GM12878 (cell line): Measurements from ENCODE around the gene CACNA2D1. TPM values are rescaled to one million over a fixed set of nuclear protein-coding genes. Genes with fewer than 3 reads are reported as not detected.

Experiments
- ATAC-seq: fragments of 200-7000 bp; cut with Tn5 transposase; 3 replicates; pipeline ENCODE4 v1.9.1; 2020; ENCODE audit warnings: mild to moderate bottlenecking, moderate library complexity
- BruUV-seq: library from RNA; stranded (reverse); fragments of 400-500 nt; replicated peaks from 2 replicates; lab custom pipeline; 2021; lab: Mats Ljungman, UMichigan
- CTCF ChIA-PET: fragments of 300-600 bp; sonication (Branson Sonifier 250); formaldehyde crosslinking; extraction: SDS; loops from one replicate; lab custom pipeline; 2021; ENCODE audit warnings: inconsistent platforms; lab: Yijun Ruan, JAX
- POLR2A ChIA-PET: fragments of 350-600 bp; formaldehyde crosslinking; extraction: SDS; loops from one replicate; lab custom pipeline; 2021; ENCODE audit warnings: inconsistent platforms; lab: Charles Lee
- RAD21 ChIA-PET: fragments of 300-600 bp; sonication (Branson Sonifier 250); formaldehyde crosslinking; loops from one replicate; lab custom pipeline; 2023; ENCODE audit warnings: antibody characterized with exemption; ENCODE audit not compliant: unreplicated experiment; lab: Charles Lee
- SMC1A ChIA-PET: fragments of 300-600 bp; sonication (Branson Sonifier 250); formaldehyde crosslinking; loops from one replicate; lab custom pipeline; 2023; ENCODE audit not compliant: unreplicated experiment, uncharacterized antibody; lab: Charles Lee
- DNase-seq: peaks from one replicate; pipeline ENCODE4 v3.0.0-alpha.2; 2011; ENCODE audit warnings: low read depth, low spot score
- FAIRE-seq: peaks from 3 replicates; lab custom pipeline; 2011; peaks lifted over from hg19 to GRCh38; lab: Jason Lieb, UNC
- H2AFZ ChIP-seq: 2 replicates; pipeline ENCODE4 v1.6.0; 2011; ENCODE audit warnings: low read depth, low read length, control low read depth; ENCODE audit not compliant: control insufficient read depth
- H3K27ac ChIP-seq: 2 replicates; pipeline ENCODE4 v1.5.1; 2011; ENCODE audit warnings: control low read depth; ENCODE audit not compliant: control insufficient read depth, insufficient read depth
- H3K27me3 ChIP-seq, 2 experiments: replicated peaks in 1 of 2; 2 replicates each; pipeline versions ENCODE4 v1.6.0 to v1.6.1; 2011; ENCODE audit warnings: low read length in 1 of 2; ENCODE audit not compliant: control insufficient read depth in 2 of 2, insufficient read depth in 2 of 2
- H3K36me3 ChIP-seq, 2 experiments: 2 replicates each; pipeline ENCODE4 v1.5.1; 2011; ENCODE audit warnings: low read length in 1 of 2; ENCODE audit not compliant: control insufficient read depth in 2 of 2, insufficient read depth in 2 of 2
- H3K4me1 ChIP-seq: 2 replicates; pipeline ENCODE4 v1.6.1; 2011; ENCODE audit warnings: mild to moderate bottlenecking, low read length, moderate library complexity, mixed read lengths; ENCODE audit not compliant: control insufficient read depth, insufficient read depth
- H3K4me2 ChIP-seq: 2 replicates; pipeline ENCODE4 v1.6.0; 2011; ENCODE audit warnings: control low read depth; ENCODE audit not compliant: control insufficient read depth, insufficient read depth
- H3K4me3 ChIP-seq: fragments of 200-600 bp; sonication (generic); 2 replicates; pipeline ENCODE4 v1.5.1; 2016
- H3K79me2 ChIP-seq: 2 replicates; pipeline ENCODE4 v1.6.0; 2011; ENCODE audit warnings: low read length; ENCODE audit not compliant: control insufficient read depth, insufficient read depth
- H3K9ac ChIP-seq: 2 replicates; pipeline ENCODE4 v1.8.0; 2011; ENCODE audit warnings: low read length, control low read depth, mixed read lengths; ENCODE audit not compliant: control insufficient read depth, insufficient read depth
- H3K9me3 ChIP-seq: replicated peaks from 3 replicates; pipeline ENCODE4 v1.5.1; 2011; ENCODE audit warnings: mild to moderate bottlenecking, low read length; ENCODE audit not compliant: control insufficient read depth, insufficient read depth
- H4K20me1 ChIP-seq: 2 replicates; pipeline ENCODE4 v1.6.0; 2011; ENCODE audit not compliant: control insufficient read depth, insufficient read depth
- CHD4 ChIP-seq: fragments of 200-600 bp; sonication (generic); IDR thresholded peaks from 2 replicates; pipeline ENCODE4 v1.6.1; 2016; ENCODE audit warnings: mild to moderate bottlenecking
- EED ChIP-seq: sonication (generic); IDR thresholded peaks from 2 replicates; pipeline ENCODE4 v1.6.1; 2016; ENCODE audit warnings: antibody characterized with exemption, low read depth
- EGR1 ChIP-seq, 2 experiments: IDR thresholded peaks; 1 replicate in 1 of 2; 2 replicates in 1 of 2; pipeline ENCODE4 v1.6.1; 2011 to 2012; ENCODE audit warnings: low read depth in 2 of 2, low read length in 2 of 2, borderline replicate concordance in 1 of 2, mild to moderate bottlenecking in 1 of 2, moderate library complexity in 1 of 2
- FOS ChIP-seq: IDR thresholded peaks from 3 replicates; pipeline ENCODE4 v1.6.1; 2011; ENCODE audit warnings: borderline replicate concordance; ENCODE audit not compliant: insufficient read length; ENCODE audit errors: extremely low read depth
- FOXM1 ChIP-seq: IDR thresholded peaks from 2 replicates; pipeline ENCODE4 v1.6.1; 2012; ENCODE audit warnings: low read depth, mild to moderate bottlenecking, inconsistent platforms, low read length, moderate library complexity
- IRF4 ChIP-seq: IDR thresholded peaks from 2 replicates; pipeline ENCODE4 v1.6.1; 2011; ENCODE audit warnings: low read depth, low read length
- MTA2 ChIP-seq: fragments of 450-650 bp; IDR thresholded peaks from 2 replicates; pipeline ENCODE4 v1.6.1; 2016; ENCODE audit warnings: low read depth, mild to moderate bottlenecking, moderate library complexity
- RAD51 ChIP-seq: fragments of 450-650 bp; IDR thresholded peaks from 2 replicates; pipeline ENCODE4 v1.6.1; 2016; ENCODE audit warnings: moderate library complexity, mild to moderate bottlenecking, inconsistent platforms
- RELA ChIP-seq: fragments of 450-650 bp; IDR thresholded peaks from 2 replicates; pipeline ENCODE4 v1.8.0; 2014; ENCODE audit warnings: borderline replicate concordance; ENCODE audit not compliant: partially characterized antibody
- RUNX3 ChIP-seq: IDR thresholded peaks from 2 replicates; pipeline ENCODE4 v1.6.1; 2012; ENCODE audit warnings: low read length, inconsistent platforms
- SPI1 ChIP-seq: IDR thresholded peaks from 2 replicates; pipeline ENCODE4 v1.6.1; 2011; ENCODE audit warnings: low read depth, mild to moderate bottlenecking, low read length, moderate library complexity, borderline replicate concordance; ENCODE audit not compliant: insufficient read depth
- SREBF1 ChIP-seq: IDR thresholded peaks from 2 replicates; pipeline ENCODE4 v1.6.1; 2012; ENCODE audit warnings: mild to moderate bottlenecking, low read length
- SRF ChIP-seq, 2 experiments: IDR thresholded peaks; 2 replicates each; pipeline ENCODE4 v1.6.1; 2011; ENCODE audit warnings: low read depth in 2 of 2, low read length in 2 of 2, mild to moderate bottlenecking in 1 of 2, moderate library complexity in 1 of 2
- ZBED1 ChIP-seq: IDR thresholded peaks from 2 replicates; pipeline ENCODE4 v1.6.1; 2016; ENCODE audit warnings: borderline replicate concordance
- ZNF622 ChIP-seq: fragments of 450-650 bp; IDR thresholded peaks from 2 replicates; pipeline ENCODE4 v1.6.1; 2017; ENCODE audit warnings: mild to moderate bottlenecking, inconsistent platforms
- WGBS: methylation state at CpG from one replicate; pipeline ENCODE4 v1.1.6; 2016; ENCODE audit warnings: low lambda C conversion rate; ENCODE audit not compliant: insufficient replicate concordance, insufficient coverage; ENCODE audit errors: missing lambda C conversion rate; 5-methylcytosine and 5-hydroxymethylcytosine counted together
- in situ Hi-C: fragments of 300-500 bp; cut with MboI; formaldehyde crosslinking; loops from 9 replicates; pipeline ENCODE4 v1.14.3; 2018; ENCODE audit warnings: mixed read lengths
- intact Hi-C: fragments of 100-400 bp; cut with micrococcal nuclease; formaldehyde crosslinking; loops from one replicate; pipeline ENCODE4 v1.14.2; 2022; ENCODE audit not compliant: unreplicated experiment
- polyA plus RNA-seq, 11 experiments: library from polyadenylated mRNA; depleted of rRNA in 4 of 11; unstranded in 6 of 11; stranded (reverse) in 5 of 11; fragments of >200 nt; fragmentation: Nextera tagmentation in 4 of 11; fragmentation: Illumina TruSeq in 1 of 11; extraction: Ambion mirVana in 4 of 11; extraction: Trizol in 1 of 11; gene quantifications; 1 replicate in 1 of 11; 2 replicates in 10 of 11; pipeline versions ENCODE4 v1.2.1 to v1.2.3, GENCODE V29; 2011 to 2016; ENCODE audit warnings: inconsistent platforms in 2 of 11, missing spikeins in 2 of 11, low read depth in 1 of 11
- total RNA-seq, 4 experiments: library from RNA; depleted of rRNA in 3 of 4; stranded (reverse); fragments of >200 nt in 3 of 4; fragmentation: Illumina TruSeq in 1 of 4; extraction: Trizol in 1 of 4; gene quantifications; 2 replicates each; pipeline versions ENCODE4 v1.2.1 to v1.2.3, GENCODE V29; 2013 to 2021
- TF ChIP-seq, protein P1 (sequence below): fragments of 450-650 bp; IDR thresholded peaks from 2 replicates; pipeline ENCODE4 v1.6.1; 2017; ENCODE audit warnings: borderline replicate concordance
- TF ChIP-seq, protein P2 (sequence below): fragments of 450-650 bp; IDR thresholded peaks from 2 replicates; pipeline ENCODE4 v1.6.1; 2016; ENCODE audit warnings: mild to moderate bottlenecking
- TF ChIP-seq, protein P3 (sequence below): IDR thresholded peaks from 2 replicates; pipeline ENCODE4 v1.6.1; 2011; ENCODE audit warnings: mild to moderate bottlenecking, low read depth, low read length, moderate library complexity; ENCODE audit not compliant: insufficient replicate concordance
- TF ChIP-seq, protein P4 (sequence below): fragments of 450-650 bp; conservative IDR thresholded peaks from 2 replicates; pipeline ENCODE4 v1.6.1; 2017; ENCODE audit warnings: mild to moderate bottlenecking, moderate library complexity

CACNA2D1 gene
- total and polyA plus RNA-seq, 10 of the 15 experiments (the other 5 are each of a cell fraction or from before 2014, with no cell fraction given) = 0.14 to 14.8 (median 0.97) TPM

DNA sequence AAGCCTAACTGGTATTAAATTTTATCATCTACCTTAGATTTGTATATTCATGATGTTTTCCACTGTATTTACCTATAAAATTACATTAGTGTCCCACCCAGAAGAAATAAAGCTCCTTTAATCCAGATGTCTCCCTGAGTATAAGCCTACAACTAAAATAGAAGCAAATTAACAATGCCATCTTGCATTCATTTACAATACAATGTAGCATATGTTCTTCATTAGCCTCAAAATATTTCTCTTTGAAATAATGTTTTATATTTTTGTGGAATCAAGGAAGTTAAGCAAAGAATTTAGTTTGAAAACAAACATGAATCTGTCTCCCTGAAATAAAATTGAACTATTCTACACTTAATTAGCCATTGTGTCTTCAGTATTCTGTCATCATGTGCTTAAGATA, 112.3 kb downstream of the CACNA2D1 start (continued):
- no peak for TF ChIP-seq MTA2

DNA sequence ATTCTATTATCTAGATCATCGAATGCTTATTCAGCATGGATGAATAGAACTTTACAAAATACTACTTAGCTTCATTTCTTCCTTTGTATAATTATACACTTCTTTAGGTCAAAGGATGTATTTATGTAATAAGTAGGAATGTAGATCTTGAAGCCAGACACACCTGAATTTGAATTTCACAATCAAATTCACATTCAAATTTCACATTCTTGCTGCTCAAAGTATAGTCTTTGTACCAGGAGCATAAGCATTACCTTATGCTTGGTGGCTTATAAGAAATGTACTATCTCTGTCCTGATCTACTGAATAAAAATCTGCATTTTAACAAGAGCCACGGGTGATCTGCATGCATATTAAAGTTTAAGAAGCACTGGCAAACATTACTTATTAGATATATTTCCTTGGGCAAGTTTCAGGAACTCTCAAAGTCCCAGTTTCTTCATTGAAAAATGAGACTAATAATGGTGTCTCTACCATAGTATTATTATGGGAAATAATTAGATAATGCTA, 112.8 kb downstream of the CACNA2D1 start:
- SMC1A ChIA-PET = interaction anchor here (0.8 to 3.0 kb wide), 12 partner anchors 9 to 166 kb away, joined by 3 to 11 read pairs (median 4); no protein-coding TSS in a partner anchor
- WGBS = 0% methylated on average over 2 of the region's 2 CpGs
- TF ChIP-seq RAD51 (no peak), FOXM1 (no peak), IRF4 (no peak), ZBED1 (no peak), SPI1 (no peak), EED (no peak), ZNF622 (no peak), RELA (no peak), SRF (IDR thresholded peaks at IDR 0.05; ENCODE audit: low read depth in 2 of 2, low read length in 2 of 2) (no peak), CHD4 (no peak), FOS (no peak), EGR1 (IDR thresholded peaks at IDR 0.05; ENCODE audit: borderline replicate concordance in 1 of 2, low read depth in 2 of 2, low read length in 2 of 2) (no peak), SREBF1 (no peak), RUNX3 (no peak)
- TF ChIP-seq, protein P1, sequence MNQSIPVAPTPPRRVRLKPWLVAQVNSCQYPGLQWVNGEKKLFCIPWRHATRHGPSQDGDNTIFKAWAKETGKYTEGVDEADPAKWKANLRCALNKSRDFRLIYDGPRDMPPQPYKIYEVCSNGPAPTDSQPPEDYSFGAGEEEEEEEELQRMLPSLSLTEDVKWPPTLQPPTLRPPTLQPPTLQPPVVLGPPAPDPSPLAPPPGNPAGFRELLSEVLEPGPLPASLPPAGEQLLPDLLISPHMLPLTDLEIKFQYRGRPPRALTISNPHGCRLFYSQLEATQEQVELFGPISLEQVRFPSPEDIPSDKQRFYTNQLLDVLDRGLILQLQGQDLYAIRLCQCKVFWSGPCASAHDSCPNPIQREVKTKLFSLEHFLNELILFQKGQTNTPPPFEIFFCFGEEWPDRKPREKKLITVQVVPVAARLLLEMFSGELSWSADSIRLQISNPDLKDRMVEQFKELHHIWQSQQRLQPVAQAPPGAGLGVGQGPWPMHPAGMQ = no peak
- TF ChIP-seq, protein P2, sequence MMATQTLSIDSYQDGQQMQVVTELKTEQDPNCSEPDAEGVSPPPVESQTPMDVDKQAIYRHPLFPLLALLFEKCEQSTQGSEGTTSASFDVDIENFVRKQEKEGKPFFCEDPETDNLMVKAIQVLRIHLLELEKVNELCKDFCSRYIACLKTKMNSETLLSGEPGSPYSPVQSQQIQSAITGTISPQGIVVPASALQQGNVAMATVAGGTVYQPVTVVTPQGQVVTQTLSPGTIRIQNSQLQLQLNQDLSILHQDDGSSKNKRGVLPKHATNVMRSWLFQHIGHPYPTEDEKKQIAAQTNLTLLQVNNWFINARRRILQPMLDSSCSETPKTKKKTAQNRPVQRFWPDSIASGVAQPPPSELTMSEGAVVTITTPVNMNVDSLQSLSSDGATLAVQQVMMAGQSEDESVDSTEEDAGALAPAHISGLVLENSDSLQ = no peak
- TF ChIP-seq, protein P3, sequence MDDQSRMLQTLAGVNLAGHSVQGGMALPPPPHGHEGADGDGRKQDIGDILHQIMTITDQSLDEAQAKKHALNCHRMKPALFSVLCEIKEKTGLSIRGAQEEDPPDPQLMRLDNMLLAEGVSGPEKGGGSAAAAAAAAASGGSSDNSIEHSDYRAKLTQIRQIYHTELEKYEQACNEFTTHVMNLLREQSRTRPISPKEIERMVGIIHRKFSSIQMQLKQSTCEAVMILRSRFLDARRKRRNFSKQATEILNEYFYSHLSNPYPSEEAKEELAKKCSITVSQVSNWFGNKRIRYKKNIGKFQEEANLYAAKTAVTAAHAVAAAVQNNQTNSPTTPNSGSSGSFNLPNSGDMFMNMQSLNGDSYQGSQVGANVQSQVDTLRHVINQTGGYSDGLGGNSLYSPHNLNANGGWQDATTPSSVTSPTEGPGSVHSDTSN = no peak
- TF ChIP-seq, protein P4, sequence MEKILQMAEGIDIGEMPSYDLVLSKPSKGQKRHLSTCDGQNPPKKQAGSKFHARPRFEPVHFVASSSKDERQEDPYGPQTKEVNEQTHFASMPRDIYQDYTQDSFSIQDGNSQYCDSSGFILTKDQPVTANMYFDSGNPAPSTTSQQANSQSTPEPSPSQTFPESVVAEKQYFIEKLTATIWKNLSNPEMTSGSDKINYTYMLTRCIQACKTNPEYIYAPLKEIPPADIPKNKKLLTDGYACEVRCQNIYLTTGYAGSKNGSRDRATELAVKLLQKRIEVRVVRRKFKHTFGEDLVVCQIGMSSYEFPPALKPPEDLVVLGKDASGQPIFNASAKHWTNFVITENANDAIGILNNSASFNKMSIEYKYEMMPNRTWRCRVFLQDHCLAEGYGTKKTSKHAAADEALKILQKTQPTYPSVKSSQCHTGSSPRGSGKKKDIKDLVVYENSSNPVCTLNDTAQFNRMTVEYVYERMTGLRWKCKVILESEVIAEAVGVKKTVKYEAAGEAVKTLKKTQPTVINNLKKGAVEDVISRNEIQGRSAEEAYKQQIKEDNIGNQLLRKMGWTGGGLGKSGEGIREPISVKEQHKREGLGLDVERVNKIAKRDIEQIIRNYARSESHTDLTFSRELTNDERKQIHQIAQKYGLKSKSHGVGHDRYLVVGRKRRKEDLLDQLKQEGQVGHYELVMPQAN = no peak

More for the DNA sequence above, 112.8 kb downstream of the CACNA2D1 start:
- no peak overlapping the region for H3K4me3 ChIP-seq
- H2AFZ ChIP-seq = no peak overlapping the region
- DNase-seq = no peak
- no peaks in the 10 kb centered on the region for H3K4me1 ChIP-seq
- no peaks in the 10 kb centered on the region for H3K27me3 ChIP-seq
- BruUV-seq = no TSS peak
- no peak for ATAC-seq
- intact Hi-C loops (no loop called here), in situ Hi-C loops (no loop called here)
- no peak overlapping the region for H3K4me2 ChIP-seq
- POLR2A ChIA-PET = no interaction called here
- no peak for FAIRE-seq
- no peaks in the 10 kb centered on the region for H3K79me2 ChIP-seq
- no peaks in the 10 kb centered on the region for H3K36me3 ChIP-seq
- H3K27ac ChIP-seq = no peak overlapping the region
- no peaks in the 10 kb centered on the region for H3K9me3 ChIP-seq
- RAD21 ChIA-PET = interaction anchor here (1.0 to 1.7 kb wide), 4 partner anchors 9 to 66 kb away, joined by 3 to 5 read pairs (median 4); no protein-coding TSS in a partner anchor
- H3K9ac ChIP-seq = no peak overlapping the region
- CTCF ChIA-PET = interaction anchor here (0.8 to 0.9 kb wide), 2 partner anchors 13 to 38 kb away, joined by 3 read pairs; no protein-coding TSS in a partner anchor
- H4K20me1 ChIP-seq = no peaks in the 10 kb centered on the region
